ENCODE results near the gene CREB3L2. TPM values are rescaled to one million over a fixed set of nuclear protein-coding genes. Genes with fewer than 3 reads are reported as not detected.
"Not testable (repeated sequence)": the region's sequence is repeated elsewhere in the genome, so short reads cannot be mapped to it uniquely, and the experiment has no call there.

The CREB3L2 gene
- total and polyA plus RNA-seq, 2 donors (not counting 1 experiment from before 2014, with no cell fraction given): 13.8 to 25.1 TPM

GRCh38 chr7:137968890-137969289, 33.0 kb downstream of the CREB3L2 start:
- Histone ChIP-seq H3K27ac (ENCODE audit: low read length in 2 of 2) (no peak overlapping the region), H3K79me2 (ENCODE audit: control insufficient read depth, insufficient read depth, low read length) (peaks cover 45% of the 10 kb centered on the region), H3K4me1 (ENCODE audit: control insufficient read depth in 2 of 2, insufficient read depth in 2 of 2, low read length in 2 of 2) (peaks cover 0 to 3% of the 10 kb centered on the region in 2 donors), H4K20me1 (ENCODE audit: control insufficient read depth, insufficient read depth, low read length, poor library complexity, severe bottlenecking) (peaks cover 23% of the 10 kb centered on the region), H3K9me3 (ENCODE audit: control extremely low read depth in 1 of 3, control insufficient read depth in 2 of 3, insufficient read depth in 1 of 3, low read length in 2 of 3) (no peaks in the 10 kb centered on the region), H3K4me3 (ENCODE audit: control extremely low read depth in 1 of 5, extremely low read depth in 1 of 5, insufficient read depth in 1 of 5, low read depth in 2 of 5, low read length in 4 of 5) (no peak overlapping the region), H3K9ac (ENCODE audit: low read length) (no peak overlapping the region), H3K27me3 (replicated peaks in 1 of 4; ENCODE audit: control extremely low read depth in 1 of 4, control insufficient read depth in 3 of 4, insufficient read depth in 4 of 4, low read length in 3 of 4) (no peaks in the 10 kb centered on the region), H3K36me3 (replicated peaks in 1 of 2; ENCODE audit: control extremely low read depth in 1 of 2, control insufficient read depth in 1 of 2, extremely low read depth in 1 of 2, insufficient read depth in 2 of 2, low read length in 1 of 2) (no peaks in the 10 kb centered on the region), H3K4me2 (replicated peaks; ENCODE audit: low read depth, low read length, poor library complexity, severe bottlenecking) (no peak overlapping the region), H2AFZ (ENCODE audit: insufficient read depth, low read depth, low read length, poor library complexity, severe bottlenecking) (no peak overlapping the region)
- ChIA-PET POLR2A (no interaction called here), CTCF (interaction anchor here (0.7 kb wide), 1 partner anchor 18 kb away, joined by 3 read pairs; no protein-coding TSS in a partner anchor)
- Mint-ChIP-seq H3K4me1 (peaks cover 12% of the 10 kb centered on the region), H3K4me3 (no peak overlapping the region), H3K9me3 (ENCODE audit: insufficient read depth) (no peaks in the 10 kb centered on the region), H3K27ac (no peak overlapping the region), H3K27me3 (no peaks in the 10 kb centered on the region)
- 94% methylated on average over 4 of the region's 4 CpGs for WGBS (ENCODE audit: insufficient coverage)
- DNase-seq (no peak), ATAC-seq (ENCODE audit: low read depth) (no peak)
- intact Hi-C loops (cut with micrococcal nuclease): no loop called here
- no peak for TF ChIP-seq CTCF (IDR thresholded peaks at IDR 0.05)
- TF ChIP-seq EZH2 (IDR thresholded peaks at IDR 0.05; ENCODE audit: borderline replicate concordance, insufficient read depth, low read depth, low read length, poor library complexity, severe bottlenecking): no peak

GRCh38 chr7:137968339-137968738, 33.5 kb downstream of the CREB3L2 start:
- H3K4me2 ChIP-seq (replicated peaks; ENCODE audit: low read depth, low read length, poor library complexity, severe bottlenecking); H3K9me3 Mint-ChIP-seq (ENCODE audit: insufficient read depth); H3K4me1 ChIP-seq (ENCODE audit: control insufficient read depth in 2 of 2, insufficient read depth in 2 of 2, low read length in 2 of 2); POLR2A ChIA-PET; DNase-seq; H3K4me3 Mint-ChIP-seq; H3K27ac ChIP-seq (ENCODE audit: low read length in 2 of 2); H3K27me3 ChIP-seq (replicated peaks in 1 of 4; ENCODE audit: control extremely low read depth in 1 of 4, control insufficient read depth in 3 of 4, insufficient read depth in 4 of 4, low read length in 3 of 4); ATAC-seq (ENCODE audit: low read depth); H3K9ac ChIP-seq (ENCODE audit: low read length); H2AFZ ChIP-seq (ENCODE audit: insufficient read depth, low read depth, low read length, poor library complexity, severe bottlenecking); H3K36me3 ChIP-seq (replicated peaks in 1 of 2; ENCODE audit: control extremely low read depth in 1 of 2, control insufficient read depth in 1 of 2, extremely low read depth in 1 of 2, insufficient read depth in 2 of 2, low read length in 1 of 2); H3K4me3 ChIP-seq (ENCODE audit: control extremely low read depth in 1 of 5, extremely low read depth in 1 of 5, insufficient read depth in 1 of 5, low read depth in 2 of 5, low read length in 4 of 5); H3K27ac Mint-ChIP-seq; H3K27me3 Mint-ChIP-seq; intact Hi-C loops (cut with micrococcal nuclease); H3K9me3 ChIP-seq (ENCODE audit: control extremely low read depth in 1 of 3, control insufficient read depth in 2 of 3, insufficient read depth in 1 of 3, low read length in 2 of 3): not testable (repeated sequence)
- peaks cover 23% of the 10 kb centered on the region for H4K20me1 ChIP-seq (ENCODE audit: control insufficient read depth, insufficient read depth, low read length, poor library complexity, severe bottlenecking)
- CTCF ChIA-PET: interaction anchor here (0.7 to 0.9 kb wide), 2 partner anchors 18 to 39 kb away, joined by 3 to 4 read pairs; no protein-coding TSS in a partner anchor
- peaks cover 40% of the 10 kb centered on the region for H3K79me2 ChIP-seq (ENCODE audit: control insufficient read depth, insufficient read depth, low read length)
- H3K4me1 Mint-ChIP-seq: peaks cover 12% of the 10 kb centered on the region
- WGBS (ENCODE audit: insufficient coverage): 100% methylated on average over 1 of the region's 4 CpGs

All from B cell (primary cell).